ENCODE results near the gene BASP1.

DNA sequence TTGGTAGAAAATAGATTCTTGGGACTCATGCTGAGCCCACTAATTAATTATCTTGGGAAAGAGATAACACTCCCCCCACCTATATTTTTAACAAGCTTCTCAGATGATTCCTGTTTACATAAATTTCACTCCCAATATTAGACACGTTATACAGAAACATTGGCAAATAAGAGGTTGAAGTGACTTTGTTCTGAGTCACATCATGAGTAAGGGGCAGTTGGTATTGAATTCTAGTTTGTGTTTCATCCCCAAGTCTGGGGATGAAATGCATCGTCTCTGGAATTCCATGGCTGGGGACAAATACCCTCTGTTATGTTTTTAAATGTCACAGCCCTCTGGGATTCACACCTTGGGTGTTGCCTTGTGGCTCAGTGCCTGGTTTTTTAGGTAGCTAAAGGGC lies 41.0 kb downstream of the BASP1 start:
- no peak for TF ChIP-seq ESRRA (IDR thresholded peaks at IDR 0.05; ENCODE audit: low read length)
- TF ChIP-seq, protein P1, sequence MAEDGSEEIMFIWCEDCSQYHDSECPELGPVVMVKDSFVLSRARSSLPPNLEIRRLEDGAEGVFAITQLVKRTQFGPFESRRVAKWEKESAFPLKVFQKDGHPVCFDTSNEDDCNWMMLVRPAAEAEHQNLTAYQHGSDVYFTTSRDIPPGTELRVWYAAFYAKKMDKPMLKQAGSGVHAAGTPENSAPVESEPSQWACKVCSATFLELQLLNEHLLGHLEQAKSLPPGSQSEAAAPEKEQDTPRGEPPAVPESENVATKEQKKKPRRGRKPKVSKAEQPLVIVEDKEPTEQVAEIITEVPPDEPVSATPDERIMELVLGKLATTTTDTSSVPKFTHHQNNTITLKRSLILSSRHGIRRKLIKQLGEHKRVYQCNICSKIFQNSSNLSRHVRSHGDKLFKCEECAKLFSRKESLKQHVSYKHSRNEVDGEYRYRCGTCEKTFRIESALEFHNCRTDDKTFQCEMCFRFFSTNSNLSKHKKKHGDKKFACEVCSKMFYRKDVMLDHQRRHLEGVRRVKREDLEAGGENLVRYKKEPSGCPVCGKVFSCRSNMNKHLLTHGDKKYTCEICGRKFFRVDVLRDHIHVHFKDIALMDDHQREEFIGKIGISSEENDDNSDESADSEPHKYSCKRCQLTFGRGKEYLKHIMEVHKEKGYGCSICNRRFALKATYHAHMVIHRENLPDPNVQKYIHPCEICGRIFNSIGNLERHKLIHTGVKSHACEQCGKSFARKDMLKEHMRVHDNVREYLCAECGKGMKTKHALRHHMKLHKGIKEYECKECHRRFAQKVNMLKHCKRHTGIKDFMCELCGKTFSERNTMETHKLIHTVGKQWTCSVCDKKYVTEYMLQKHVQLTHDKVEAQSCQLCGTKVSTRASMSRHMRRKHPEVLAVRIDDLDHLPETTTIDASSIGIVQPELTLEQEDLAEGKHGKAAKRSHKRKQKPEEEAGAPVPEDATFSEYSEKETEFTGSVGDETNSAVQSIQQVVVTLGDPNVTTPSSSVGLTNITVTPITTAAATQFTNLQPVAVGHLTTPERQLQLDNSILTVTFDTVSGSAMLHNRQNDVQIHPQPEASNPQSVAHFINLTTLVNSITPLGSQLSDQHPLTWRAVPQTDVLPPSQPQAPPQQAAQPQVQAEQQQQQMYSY (CRISPR knock-in tag; IDR thresholded peaks at IDR 0.05), result no peak
- no peak for TF ChIP-seq SMC3 (IDR thresholded peaks at IDR 0.05; ENCODE audit: borderline replicate concordance, low read length)
- TF ChIP-seq USF2 (IDR thresholded peaks at IDR 0.05; ENCODE audit: borderline replicate concordance, low read depth, low read length), result no peak
- TF ChIP-seq DPF2 (IDR thresholded peaks at IDR 0.05), result no peak
